DMS114 treated with DMSO at 0.1 percent for 48 hours (cell line): ENCODE results near the gene CUX1.

Experiments used
- DNase-seq: peaks from one replicate; lab custom pipeline; 2025; ENCODE audit not compliant: unreplicated experiment; lab: John Stamatoyannopoulos, UW

Gene CUX1

DNA sequence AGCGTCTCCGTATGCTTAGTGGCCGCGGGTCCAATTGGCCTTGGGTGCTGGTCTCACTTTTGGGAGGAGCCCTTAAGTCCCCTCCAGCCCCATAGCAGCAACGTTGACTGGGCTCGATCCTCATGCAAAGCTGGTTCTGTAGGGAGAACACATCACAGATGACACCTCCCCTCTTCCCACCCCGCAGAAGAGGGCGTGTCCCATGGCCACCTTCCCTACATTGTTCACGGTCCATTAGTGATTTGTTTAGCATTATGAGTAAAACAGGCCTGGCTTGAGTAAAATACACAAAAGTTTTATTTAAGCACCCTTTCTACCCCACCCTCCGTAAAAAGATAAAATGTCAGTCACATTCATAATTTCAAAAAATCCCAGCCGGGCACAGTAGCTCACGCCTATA, 380.2 kb downstream of the CUX1 start:
- DNase-seq, result no peak

DNA sequence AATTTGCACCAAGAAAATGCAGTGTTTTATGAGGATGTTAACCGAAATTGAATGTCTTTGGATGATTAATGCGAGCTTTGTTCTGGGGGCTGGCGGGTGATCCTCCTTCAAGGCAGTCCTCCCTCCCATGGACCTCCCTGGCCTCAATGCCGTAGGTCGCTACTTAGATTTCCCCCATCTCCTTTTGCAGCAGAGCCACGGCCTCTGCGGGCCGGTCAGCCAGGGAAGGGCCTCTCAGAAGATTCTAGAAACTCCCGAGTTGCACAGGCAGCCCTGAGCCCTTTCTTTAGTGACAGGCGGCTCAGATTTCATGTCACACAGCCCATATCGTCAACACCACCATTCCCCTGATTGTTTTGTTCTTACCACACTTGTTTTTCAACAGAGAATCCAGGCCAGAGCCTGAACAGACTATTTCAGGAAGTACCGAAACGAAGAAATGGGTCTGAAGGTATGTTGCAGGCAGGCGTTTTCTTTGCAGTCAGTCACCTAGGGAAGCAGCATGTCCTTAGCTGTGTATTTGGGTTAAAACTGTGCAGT, 381.1 kb downstream of the CUX1 start:
- no peak for DNase-seq

DNA sequence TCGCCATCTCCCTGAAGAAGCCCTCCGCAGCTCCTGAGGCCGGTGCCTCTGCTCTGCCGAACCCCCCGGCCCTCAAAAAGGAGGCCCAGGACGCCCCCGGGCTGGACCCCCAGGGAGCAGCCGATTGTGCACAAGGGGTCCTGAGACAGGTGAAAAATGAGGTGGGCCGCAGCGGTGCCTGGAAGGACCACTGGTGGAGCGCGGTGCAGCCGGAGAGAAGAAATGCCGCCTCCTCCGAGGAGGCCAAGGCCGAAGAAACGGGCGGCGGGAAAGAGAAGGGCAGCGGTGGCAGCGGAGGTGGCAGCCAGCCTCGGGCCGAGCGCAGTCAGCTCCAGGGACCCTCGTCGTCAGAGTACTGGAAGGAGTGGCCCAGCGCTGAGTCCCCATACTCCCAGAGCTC, 384.1 kb downstream of the CUX1 start:
- DNase-seq, result no peak

DNA sequence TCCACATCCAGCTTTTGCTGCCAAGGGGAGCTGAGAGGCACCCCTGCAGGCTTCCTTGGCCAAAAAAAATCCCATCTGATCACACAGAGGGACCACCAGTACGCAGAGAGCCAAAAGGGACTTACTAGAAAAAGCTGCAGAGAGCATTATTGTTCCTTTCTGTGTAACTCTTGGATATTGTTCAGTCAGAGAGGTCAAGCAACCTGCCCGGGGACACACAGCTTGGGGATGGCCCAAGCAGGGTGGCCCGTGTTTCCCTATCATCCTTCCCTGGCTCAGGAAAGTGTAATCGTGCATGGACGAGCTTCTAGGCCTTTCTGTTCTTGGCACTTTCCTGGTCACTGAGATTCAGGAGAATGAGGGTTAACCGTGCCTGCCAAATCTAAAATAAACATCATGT, 385.1 kb downstream of the CUX1 start:
- DNase-seq, result no peak

DNA sequence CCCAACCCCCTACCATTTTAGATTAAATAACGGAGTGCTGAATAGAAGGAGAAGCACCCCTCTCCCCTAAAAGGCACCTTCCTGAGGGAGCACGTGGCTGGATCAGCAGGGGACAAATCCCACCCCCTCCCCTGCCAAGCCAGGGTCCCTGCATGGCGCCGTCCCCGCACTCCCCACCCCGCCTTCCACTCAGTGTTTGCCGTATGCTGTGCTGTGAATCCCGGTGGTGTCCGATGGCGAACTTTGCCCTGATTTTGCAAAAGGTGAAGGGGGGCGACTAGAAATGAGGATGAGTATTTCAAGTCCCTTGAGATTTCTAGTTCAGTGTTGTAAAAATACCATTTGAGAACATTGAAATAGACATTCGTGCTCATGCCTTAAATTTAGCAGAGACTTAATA, 385.8 kb downstream of the CUX1 start:
- no peak for DNase-seq

DNA sequence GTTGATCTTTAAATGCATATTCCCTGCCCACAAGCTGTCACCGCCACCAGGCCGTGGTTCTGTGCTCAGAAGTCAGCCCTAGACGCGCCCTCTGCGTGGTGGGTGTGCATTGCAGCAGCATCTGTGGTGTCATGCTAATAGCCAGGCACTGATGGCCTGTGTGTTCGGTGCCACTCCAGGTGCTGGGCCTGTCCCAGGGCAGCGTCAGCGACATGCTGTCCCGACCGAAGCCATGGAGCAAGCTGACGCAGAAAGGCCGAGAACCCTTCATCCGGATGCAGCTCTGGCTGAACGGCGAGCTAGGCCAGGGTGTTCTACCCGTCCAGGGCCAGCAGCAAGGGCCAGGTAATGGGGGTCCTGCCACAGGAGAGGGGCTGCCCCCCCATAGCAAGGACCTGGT, 386.8 kb downstream of the CUX1 start:
- DNase-seq, result no peak

DNA sequence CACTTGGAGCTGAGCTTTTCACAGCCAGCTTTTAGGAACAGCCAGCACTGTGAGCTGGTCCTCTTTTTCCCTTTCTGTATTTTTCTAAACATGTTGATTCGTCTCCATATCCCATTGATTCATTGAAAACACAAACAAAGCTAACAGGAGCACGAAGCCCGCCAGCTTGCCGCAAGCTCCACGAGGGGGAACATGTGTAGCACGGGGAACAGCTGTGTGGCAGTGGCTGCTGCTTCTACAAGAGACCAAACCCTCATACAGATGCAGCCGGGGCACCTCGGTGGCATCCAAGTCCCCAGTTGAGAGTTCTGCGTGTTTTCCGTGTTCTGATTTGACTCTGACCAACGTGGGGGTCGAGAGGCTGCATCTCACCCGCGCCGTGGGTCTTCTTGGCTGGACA, 388.5 kb downstream of the CUX1 start:
- DNase-seq, result no peak

DNA sequence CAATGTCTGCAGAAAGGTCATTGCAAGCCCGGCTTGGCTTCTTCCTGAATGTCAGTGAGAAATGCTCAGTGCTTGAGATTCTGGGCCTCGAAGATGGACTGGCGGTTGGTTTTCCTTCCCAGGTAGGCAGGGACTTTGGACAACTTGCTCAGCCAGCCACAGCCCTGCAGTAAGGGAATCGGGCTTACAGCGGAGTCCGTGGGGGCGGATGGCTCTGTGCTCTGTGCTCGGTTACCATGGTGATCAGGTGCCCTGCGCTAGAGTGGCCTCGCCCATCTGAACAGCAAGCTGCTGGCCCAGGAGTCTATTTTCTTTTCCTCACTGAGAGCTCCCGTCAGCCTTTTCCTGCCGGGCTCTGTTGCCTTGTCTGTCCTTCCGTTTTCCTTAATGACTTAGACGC, 391.4 kb downstream of the CUX1 start:
- no peak for DNase-seq

DNA sequence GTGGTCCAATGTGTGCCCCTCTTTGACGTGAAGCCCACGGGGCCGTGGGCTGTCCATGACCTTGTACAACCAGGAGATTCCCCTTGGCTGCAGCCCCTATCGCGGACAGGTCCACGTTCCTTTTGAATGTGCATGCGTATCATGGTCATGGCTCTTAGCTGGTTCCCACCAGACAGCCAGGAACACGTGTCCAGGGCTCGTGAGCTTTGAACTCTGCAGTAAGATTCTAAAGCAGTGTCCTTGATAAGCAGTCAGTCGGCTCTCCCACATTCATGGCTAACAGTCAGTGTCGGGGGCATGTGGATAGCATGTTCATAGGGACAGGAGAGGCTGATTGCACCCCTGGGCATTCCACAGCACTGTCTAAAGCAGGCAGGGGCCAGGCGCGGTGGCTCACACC, 393.4 kb downstream of the CUX1 start:
- DNase-seq, result no peak

DNA sequence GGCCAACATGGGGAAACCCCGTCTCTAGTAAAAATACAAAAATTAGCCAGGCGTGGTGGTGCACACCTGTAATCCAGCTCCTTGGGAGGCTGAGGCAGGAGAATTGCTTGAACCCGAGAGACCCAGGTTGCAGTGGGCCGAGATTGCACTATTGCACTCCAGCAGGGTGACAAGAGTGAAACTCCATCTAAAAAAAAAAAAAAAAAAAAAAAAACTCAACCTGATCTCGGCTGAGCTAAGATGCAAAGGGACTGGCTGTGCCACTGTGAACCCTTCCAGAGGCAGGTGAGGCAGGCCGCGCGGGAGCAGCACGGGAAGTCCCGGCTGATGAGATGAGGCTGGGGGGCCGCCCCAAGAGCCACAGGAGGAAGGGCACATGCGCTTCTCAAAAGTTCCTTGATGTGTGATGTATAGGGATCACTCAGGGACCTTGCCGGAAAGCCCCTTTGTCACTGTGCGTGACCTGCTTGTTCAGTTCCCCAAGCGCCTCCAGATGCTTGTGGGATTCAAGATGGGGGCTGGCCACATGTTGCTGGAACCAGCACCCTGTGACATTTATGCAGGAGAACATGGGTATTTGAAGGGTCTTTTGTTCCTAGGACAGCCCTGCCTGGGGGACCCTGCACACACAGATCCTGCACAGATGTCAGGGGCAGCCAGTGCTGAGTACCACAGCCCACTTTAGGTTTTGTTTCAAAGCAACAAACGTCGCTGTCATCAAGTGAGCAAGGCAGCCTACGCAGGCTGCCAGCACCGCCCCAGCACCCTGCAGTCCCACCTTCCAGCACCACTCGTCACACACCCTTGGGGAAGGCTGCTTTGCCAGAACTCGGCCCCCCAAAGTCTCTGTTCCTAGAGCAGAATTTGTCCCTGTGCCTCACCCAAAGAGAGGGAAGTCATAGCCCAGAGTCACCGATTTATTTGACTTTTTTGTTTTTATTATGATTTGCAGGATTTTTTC, 394.4 kb downstream of the CUX1 start:
- no peak for DNase-seq

DNA sequence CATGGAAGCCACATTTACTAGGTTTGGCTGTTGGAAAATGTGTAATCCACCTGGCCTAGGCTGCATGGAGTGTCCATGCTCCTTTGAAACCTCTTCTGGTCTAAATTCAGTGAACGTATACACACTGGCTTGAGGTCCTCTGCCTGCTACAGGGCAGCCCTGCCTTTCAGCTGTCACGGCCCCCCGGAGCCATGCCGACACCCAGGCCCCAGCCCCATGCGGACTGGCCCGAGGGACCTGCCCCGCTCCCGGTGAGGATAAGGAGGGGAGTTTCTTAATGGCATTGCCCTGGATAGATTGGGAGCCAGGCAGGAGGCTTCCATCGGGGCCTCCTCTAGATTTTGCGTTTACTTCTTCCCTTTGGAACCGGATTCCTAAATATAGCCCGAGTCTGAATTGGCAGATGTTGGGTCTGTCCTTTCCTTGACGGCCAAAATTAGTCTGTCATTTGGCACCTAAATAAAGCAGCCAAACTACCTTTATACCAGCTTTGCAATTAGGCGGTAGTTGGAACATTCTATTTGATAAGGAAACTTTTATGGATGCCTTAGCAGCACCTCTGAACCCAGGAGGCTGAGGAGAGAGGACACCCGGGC, 397.1 kb downstream of the CUX1 start:
- no peak for DNase-seq

DNA sequence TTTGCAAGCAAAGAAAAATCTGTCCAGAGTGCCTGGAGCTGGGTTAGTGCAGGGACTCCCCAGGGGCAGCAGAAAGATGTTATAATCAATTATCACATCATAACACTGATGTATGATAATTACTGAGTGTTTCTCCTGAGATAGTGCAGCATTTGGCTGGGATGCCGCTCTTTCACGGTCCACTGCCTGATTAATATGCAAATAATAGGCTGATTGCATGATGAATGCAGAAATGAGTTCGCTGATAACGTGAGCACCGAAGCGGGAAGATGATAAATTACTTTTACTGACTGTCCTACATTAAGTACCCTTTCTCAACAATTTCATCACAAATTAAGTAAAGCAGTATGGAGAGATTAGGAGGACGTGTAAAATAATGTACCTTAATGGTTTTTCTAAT, 397.8 kb downstream of the CUX1 start:
- DNase-seq, result no peak

DNA sequence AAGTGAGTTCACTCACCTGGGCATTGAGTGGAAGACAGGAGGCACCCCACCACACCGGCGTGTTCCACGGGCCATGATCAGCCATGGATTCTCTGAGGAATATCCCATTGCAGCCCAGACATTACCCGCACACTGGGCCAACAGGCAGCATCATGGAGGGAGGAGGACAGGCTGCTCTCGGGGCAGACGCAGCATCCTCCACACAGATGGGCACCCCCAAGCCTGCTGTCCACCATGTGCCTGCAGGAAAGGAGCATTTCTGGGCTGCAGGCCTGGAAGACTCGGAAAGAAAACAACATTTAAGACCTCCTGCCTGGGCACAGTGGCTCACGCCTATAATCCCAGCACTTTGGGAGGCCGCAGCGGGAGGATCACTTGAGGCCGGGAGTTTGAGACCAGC, 398.3 kb downstream of the CUX1 start:
- no peak for DNase-seq

DNA sequence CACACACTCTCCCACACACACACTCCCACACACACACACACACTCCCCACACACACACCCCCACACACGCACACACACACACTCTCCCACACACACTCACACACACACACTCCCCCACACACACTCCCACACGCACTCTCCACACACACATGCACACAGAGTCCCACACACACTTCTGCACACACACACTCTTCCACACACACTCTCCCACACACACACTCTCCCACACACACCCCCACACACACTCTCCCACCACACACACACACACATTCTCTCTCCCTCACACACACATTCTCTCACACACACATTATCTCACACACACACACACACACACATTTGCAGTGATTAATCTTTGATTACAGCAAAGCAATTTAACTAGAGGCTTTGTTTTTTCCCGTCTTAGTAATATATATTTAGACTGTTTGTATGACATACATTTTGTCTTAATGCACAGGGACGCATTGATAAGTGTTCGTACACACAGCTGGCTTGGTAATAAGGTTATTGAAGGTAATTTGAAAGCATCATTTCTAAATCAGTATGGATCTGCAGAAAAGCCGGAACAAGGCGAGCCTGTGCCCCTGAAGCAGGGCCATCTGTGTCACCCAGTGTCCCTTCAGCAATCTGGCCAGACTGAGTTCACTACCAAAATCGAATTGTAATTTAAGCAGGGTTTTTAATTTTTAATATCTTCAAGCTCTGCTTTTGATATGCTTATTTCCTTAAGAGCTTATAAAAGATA, 399.3 kb downstream of the CUX1 start:
- DNase-seq, result no peak

DNA sequence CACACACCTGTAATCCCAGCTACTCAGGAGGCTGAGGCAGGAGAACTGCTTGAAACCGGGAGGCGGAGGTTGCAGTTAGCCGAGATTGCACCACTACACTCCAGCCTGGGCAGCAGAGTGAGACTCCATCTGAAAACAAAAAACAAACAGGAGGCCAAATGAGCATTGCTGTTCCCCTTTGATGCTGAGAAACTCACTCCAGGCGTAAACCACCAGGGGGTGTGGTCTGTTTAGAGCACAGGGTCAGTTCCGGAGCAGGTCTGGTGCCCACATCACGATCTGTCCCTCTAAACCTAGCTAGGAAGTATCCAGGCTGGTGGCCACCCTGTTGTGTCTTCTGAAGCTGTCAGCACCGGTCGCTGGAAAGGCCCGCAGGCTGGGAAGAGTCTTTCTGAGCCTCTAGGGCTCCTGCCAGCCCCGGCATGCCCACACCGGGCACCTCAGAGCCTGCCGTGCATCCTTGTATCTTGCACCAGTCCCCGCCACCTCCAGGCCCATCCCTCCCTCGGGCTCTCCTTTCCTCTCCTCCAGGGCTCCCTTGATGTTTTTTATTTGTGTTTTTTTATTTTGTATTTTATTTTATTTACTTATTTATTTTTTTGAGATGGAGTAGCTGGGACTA, 402.9 kb downstream of the CUX1 start:
- DNase-seq, result no peak

DNA sequence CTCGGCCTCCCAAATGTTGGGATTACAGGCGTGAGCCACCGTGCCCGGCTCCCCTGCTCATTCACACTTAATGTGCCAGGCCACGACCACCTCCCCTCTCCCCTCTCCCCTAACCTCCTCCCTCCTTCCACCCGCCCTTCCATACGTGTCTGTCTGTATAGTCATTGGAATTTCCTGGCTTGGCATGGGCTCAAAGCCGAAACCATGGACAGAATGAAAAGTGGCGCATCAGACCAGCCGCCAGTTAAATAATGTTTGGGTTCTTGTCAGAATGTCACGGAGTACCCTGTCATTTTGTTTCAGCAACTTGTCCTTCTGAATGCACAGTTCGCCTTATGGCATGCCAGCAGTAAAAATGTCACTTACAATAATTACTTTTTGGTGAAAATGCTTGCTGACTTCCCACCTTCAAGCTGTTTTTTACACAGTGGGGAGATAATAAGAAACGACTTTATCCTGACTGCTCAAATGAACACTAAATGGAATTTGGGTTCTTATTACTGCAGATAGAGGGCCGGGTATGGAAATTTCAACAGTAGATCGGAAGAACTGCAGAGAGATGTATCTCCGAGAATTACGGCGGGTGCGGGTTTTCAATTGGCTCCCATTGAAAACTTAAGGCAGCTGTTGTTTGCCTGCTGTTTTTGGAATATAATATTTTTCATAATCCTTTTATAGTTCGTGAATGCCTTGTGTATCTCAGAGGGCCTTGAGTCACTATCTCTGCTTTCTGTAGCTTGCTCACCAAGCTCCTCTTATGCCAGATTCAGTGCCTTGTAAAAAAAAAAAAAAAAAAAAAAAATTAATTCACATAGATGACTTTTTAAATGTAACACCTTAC, 403.8 kb downstream of the CUX1 start:
- DNase-seq, result no peak

DNA sequence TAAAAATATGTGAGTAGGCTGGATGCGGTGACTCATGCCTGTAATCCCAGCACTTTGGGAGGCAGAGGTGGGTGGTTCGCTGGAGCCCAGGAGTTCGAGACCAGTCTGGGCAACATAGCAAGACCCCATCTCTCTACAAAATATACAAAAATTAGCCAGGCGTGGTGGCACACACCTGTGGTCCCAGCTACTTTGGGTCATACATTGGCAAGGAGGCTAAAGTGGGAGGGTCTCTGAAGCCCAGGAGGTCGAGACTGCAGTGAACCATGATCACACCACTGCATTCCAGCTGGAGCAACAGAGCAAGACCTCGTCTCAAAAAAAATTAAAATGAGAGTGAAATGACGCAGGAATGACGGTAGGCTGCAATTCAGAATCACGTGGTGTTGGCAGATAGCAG, 404.5 kb downstream of the CUX1 start:
- no peak for DNase-seq

DNA sequence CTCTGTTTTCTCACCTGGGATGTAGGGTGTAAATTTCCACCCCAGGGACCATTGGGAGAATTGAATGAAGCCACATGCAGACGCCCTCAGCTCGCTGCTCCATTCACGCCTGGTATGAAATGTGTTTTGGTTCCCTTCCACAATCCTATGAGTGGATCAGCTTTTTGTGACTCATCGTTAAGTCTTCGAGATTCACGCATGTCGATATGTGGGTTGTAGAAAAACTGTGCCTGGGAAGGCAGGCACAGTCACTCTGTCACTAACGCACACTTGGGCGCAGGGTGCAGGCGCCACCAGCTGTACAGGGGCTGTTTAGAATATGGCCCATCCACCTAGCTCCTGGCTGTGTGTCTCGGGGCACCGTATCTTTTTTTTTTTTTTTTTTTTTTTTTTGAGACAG, 405.0 kb downstream of the CUX1 start:
- no peak for DNase-seq

DNA sequence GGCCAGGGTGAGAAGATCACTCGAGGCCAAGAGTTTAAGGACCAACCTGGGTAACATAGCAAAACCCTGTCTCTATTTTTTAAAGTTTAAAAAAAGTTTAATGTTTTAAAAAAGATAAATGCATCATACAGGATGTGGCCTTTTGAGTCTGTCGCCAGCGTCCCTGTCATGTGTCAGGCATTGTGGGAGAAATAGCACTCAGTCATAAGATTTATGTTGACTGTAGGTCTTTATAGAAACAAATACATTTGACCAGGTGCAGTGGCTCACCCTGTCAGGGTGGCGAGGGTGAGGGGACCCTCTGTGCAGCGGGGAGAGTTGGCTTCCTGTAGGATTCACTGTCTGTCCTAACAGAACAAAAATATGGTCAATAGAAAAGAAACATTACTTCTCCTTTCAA, 405.8 kb downstream of the CUX1 start:
- no peak for DNase-seq

DNA sequence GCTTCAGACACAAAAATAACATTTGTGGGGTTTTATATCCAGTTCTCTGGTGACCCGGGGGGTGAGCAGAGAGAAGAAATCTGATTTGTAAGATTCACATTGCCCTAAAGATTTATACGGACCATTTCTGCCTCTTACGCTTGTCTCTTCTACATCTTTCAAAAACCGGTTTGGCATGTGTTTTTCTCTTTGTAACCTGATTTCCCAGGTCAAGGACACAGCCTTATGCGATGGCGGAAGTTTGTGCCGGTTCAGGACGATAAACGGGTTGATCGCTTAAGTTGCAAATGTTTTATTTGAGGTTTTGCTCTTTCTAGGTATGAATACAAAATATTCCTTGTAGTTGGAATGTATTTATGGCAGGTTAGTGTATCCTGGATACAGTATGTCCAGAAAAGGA, 407.6 kb downstream of the CUX1 start:
- no peak for DNase-seq
